ENCODE data around the gene DLX2. TPM values are rescaled to one million over a fixed set of nuclear protein-coding genes. Genes with fewer than 3 reads are reported as not detected.
"Not testable (repeated sequence)": the region's sequence is repeated elsewhere in the genome, so short reads cannot be mapped to it uniquely, and the experiment has no call there.

DLX2 gene
- total RNA-seq, 1 donor from 2014 or later: not detected

DNA sequence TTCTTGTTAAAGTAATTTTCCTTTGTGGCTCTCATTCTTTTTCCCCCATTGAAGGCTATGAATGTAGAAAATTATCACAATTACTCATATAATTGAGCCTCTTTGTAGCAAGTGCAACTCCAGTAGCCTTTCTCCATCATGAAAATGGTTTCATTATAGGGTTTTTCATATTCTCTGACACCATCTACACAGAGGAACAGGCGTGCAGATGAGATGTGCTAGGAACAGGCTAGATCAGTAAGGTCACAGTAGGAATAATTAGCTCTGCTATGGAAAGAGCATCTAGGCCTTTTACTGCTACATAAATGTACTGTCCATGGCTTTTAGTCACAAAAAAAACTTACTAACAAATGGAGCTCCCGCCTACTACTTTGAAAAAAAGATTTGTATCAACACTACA lies 30.0 kb downstream of the DLX2 start:
- Histone ChIP-seq H3F3A (ENCODE audit: low read depth) (peaks cover 4% of the 10 kb centered on the region), H3K4me3 (no peak overlapping the region), H3K4me1 (no peaks in the 10 kb centered on the region), H2AFZ (replicated peaks) (no peak overlapping the region), H3K27me3 (peaks cover 34% of the 10 kb centered on the region), H3K36me3 (no peaks in the 10 kb centered on the region), H3K4me2 (no peak overlapping the region), H3K79me2 (ENCODE audit: low read depth) (no peaks in the 10 kb centered on the region), H4K20me1 (ENCODE audit: low read depth) (peaks cover under 1% of the 10 kb centered on the region), H3K9ac (no peak overlapping the region), H3K9me3 (ENCODE audit: low read depth) (no peaks in the 10 kb centered on the region), H3K27ac (no peak overlapping the region)
- TF ChIP-seq, protein P1, sequence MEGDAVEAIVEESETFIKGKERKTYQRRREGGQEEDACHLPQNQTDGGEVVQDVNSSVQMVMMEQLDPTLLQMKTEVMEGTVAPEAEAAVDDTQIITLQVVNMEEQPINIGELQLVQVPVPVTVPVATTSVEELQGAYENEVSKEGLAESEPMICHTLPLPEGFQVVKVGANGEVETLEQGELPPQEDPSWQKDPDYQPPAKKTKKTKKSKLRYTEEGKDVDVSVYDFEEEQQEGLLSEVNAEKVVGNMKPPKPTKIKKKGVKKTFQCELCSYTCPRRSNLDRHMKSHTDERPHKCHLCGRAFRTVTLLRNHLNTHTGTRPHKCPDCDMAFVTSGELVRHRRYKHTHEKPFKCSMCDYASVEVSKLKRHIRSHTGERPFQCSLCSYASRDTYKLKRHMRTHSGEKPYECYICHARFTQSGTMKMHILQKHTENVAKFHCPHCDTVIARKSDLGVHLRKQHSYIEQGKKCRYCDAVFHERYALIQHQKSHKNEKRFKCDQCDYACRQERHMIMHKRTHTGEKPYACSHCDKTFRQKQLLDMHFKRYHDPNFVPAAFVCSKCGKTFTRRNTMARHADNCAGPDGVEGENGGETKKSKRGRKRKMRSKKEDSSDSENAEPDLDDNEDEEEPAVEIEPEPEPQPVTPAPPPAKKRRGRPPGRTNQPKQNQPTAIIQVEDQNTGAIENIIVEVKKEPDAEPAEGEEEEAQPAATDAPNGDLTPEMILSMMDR (IDR thresholded peaks at IDR 0.05): no peak
- TF ChIP-seq EZH2 (IDR thresholded peaks at IDR 0.05) (no peak), EZH2phosphoT487 (IDR thresholded peaks at IDR 0.05) (no peak)
- H3K4me1 Mint-ChIP-seq: peaks cover 35% of the 10 kb centered on the region
- no peaks in the 10 kb centered on the region for H3K36me3 Mint-ChIP-seq
- H3K9me3 Mint-ChIP-seq: no peaks in the 10 kb centered on the region
- DNase-seq (ENCODE audit: low spot score): no peak
- peak overlapping the region; percentile 3 for H3K4me3 Mint-ChIP-seq
- peaks cover 6% of the 10 kb centered on the region for H3K27me3 Mint-ChIP-seq (ENCODE audit: insufficient read depth, low read depth)
- H3K27ac Mint-ChIP-seq: no peak overlapping the region

DNA sequence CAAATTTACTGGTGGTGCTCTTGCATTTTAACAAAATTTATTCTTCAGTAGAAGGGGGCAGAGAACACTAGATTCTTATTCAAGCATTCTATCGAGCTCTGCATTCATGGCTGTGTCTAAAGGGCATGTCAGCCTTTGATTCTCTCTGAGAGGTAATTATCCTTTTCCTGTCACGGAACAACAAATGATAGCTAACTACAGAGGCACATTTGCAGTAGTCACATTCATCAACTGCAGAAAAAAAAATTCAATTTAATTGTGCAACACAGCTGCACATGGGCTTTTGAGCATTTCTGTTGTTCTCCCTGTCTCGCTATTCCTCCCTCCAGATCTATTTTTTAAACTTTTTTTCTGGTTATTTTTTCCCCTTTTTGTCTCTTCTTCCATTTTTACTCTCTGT lies 30.4 kb downstream of the DLX2 start:
- peaks cover 30% of the 10 kb centered on the region for H3K27me3 ChIP-seq
- no peak overlapping the region for H3K4me2 ChIP-seq
- H2AFZ ChIP-seq (replicated peaks): no peak overlapping the region
- H3K36me3 ChIP-seq: no peaks in the 10 kb centered on the region
- peaks cover 4% of the 10 kb centered on the region for H3F3A ChIP-seq (ENCODE audit: low read depth)
- no peak for DNase-seq (ENCODE audit: low spot score)
- Mint-ChIP-seq H3K27ac (no peak overlapping the region), H3K27me3 (ENCODE audit: insufficient read depth, low read depth) (peaks cover 5% of the 10 kb centered on the region), H3K36me3 (no peaks in the 10 kb centered on the region), H3K4me1 (peaks cover 35% of the 10 kb centered on the region), H3K9me3 (no peaks in the 10 kb centered on the region), H3K4me3 (peak overlapping the region; percentile 3)
- no peak overlapping the region for H3K4me3 ChIP-seq
- H3K79me2 ChIP-seq (ENCODE audit: low read depth): no peaks in the 10 kb centered on the region
- TF ChIP-seq, protein P1 (IDR thresholded peaks at IDR 0.05): no peak
- TF ChIP-seq EZH2 (IDR thresholded peaks at IDR 0.05) (no peak), EZH2phosphoT487 (IDR thresholded peaks at IDR 0.05) (no peak)
- no peaks in the 10 kb centered on the region for H4K20me1 ChIP-seq (ENCODE audit: low read depth)
- H3K4me1 ChIP-seq: no peaks in the 10 kb centered on the region
- H3K27ac ChIP-seq: no peak overlapping the region
- H3K9ac ChIP-seq: no peak overlapping the region
- no peaks in the 10 kb centered on the region for H3K9me3 ChIP-seq (ENCODE audit: low read depth)

DNA sequence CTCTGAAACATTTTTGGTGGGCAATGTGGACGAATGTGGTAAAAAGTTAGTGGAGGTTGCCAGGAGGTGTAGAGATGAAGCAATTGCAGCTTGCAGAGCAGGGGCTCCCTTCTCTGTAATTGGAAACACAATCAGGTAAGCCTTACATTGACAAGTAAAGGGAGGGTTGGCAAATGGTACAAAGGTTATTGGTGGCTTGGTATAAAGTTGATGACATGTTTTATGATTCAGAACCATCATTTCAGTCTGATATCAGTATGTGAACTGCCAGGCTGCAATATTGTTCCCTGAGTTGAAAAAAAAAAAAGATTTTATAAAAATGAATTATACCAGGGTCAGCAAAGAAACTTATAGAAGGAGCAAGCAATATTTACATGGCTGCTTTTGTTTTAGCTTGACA lies 31.8 kb downstream of the DLX2 start:
- Histone ChIP-seq H3K9me3 (ENCODE audit: low read depth) (no peaks in the 10 kb centered on the region), H2AFZ (replicated peaks) (no peak overlapping the region), H4K20me1 (ENCODE audit: low read depth) (no peaks in the 10 kb centered on the region), H3K27ac (no peak overlapping the region), H3K9ac (no peak overlapping the region), H3K36me3 (no peaks in the 10 kb centered on the region), H3K79me2 (ENCODE audit: low read depth) (no peaks in the 10 kb centered on the region), H3K27me3 (peaks cover 16% of the 10 kb centered on the region), H3K4me2 (no peak overlapping the region), H3K4me3 (no peak overlapping the region), H3K4me1 (no peaks in the 10 kb centered on the region), H3F3A (ENCODE audit: low read depth) (peaks cover 7% of the 10 kb centered on the region)
- no peak overlapping the region for H3K4me3 Mint-ChIP-seq
- peaks cover 35% of the 10 kb centered on the region for H3K4me1 Mint-ChIP-seq
- peaks cover 5% of the 10 kb centered on the region for H3K27me3 Mint-ChIP-seq (ENCODE audit: insufficient read depth, low read depth)
- no peaks in the 10 kb centered on the region for H3K9me3 Mint-ChIP-seq
- no peaks in the 10 kb centered on the region for H3K36me3 Mint-ChIP-seq
- TF ChIP-seq EZH2phosphoT487 (IDR thresholded peaks at IDR 0.05) (no peak), EZH2 (IDR thresholded peaks at IDR 0.05) (no peak)
- TF ChIP-seq, protein P1 (IDR thresholded peaks at IDR 0.05): no peak
- DNase-seq (ENCODE audit: low spot score): no peak
- H3K27ac Mint-ChIP-seq: no peak overlapping the region

DNA sequence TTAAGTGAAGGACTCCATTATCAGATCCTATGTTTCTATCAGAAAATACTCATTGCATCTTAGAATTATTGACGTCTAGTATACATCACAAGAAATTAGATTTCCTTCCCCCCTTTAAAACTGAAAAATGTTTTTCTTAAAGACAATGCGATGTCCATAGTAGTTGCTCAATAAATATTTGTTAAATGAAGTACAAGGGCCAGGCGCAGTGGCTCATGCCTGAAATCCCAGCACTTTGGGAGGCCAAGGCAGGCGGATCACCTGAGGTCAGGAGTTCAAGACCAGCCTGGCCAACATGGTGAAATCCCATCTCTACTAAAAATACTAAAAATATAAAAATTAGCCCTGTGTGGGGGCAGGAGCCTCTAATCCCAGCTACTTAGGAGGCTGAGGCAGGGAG lies 34.8 kb downstream of the DLX2 start:
- H3K27ac ChIP-seq; H3K4me3 ChIP-seq; H3K4me3 Mint-ChIP-seq; H3K36me3 Mint-ChIP-seq; H3K9me3 ChIP-seq (ENCODE audit: low read depth); H3K36me3 ChIP-seq; H3F3A ChIP-seq (ENCODE audit: low read depth); H3K9ac ChIP-seq; H3K4me1 ChIP-seq; H3K27me3 ChIP-seq; H4K20me1 ChIP-seq (ENCODE audit: low read depth); H2AFZ ChIP-seq (replicated peaks); H3K27me3 Mint-ChIP-seq (ENCODE audit: insufficient read depth, low read depth); H3K79me2 ChIP-seq (ENCODE audit: low read depth); H3K9me3 Mint-ChIP-seq; H3K4me2 ChIP-seq; DNase-seq (ENCODE audit: low spot score); H3K27ac Mint-ChIP-seq: not testable (repeated sequence)
- peaks cover 29% of the 10 kb centered on the region for H3K4me1 Mint-ChIP-seq
